Gastroesophageal sphincter (tissue), 4 donors: ENCODE data around the gene GINS2. TPM values are rescaled to one million over a fixed set of nuclear protein-coding genes. Genes with fewer than 3 reads are reported as not detected.

Source experiments
- ATAC-seq: fragments of 150-250 bp; one replicate; pipeline ENCODE4 v1.9.1; 2016; ENCODE audit warnings: mild to moderate bottlenecking, moderate library complexity
- H3K27ac ChIP-seq, 4 donors: fragments of 200-600 bp; sonication (generic) in 3 of 4; 1 replicate in 3 of 4; 2 replicates in 1 of 4; pipeline ENCODE4 v1.5.1; 2016 to 2019
- H3K27me3 ChIP-seq: fragments of 200-600 bp; sonication (generic); one replicate; pipeline ENCODE4 v1.5.1; 2019
- H3K36me3 ChIP-seq, 2 donors: fragments of 200-600 bp; sonication (generic); one replicate each; pipeline ENCODE4 v1.5.1; 2019; ENCODE audit warnings: control low read depth in 1 of 2
- H3K4me1 ChIP-seq, 3 donors: fragments of 200-600 bp; sonication (generic); 1 replicate in 2 of 3; 2 replicates in 1 of 3; pipeline ENCODE4 v1.5.1; 2016 to 2019; ENCODE audit warnings: control low read depth in 2 of 3
- H3K4me3 ChIP-seq, 2 donors: fragments of 200-600 bp; sonication (generic); one replicate each; pipeline ENCODE4 v1.5.1; 2019; ENCODE audit warnings: mild to moderate bottlenecking in 1 of 2, moderate library complexity in 1 of 2
- H3K9me3 ChIP-seq, 3 donors: fragments of 200-600 bp; sonication (generic); one replicate each; pipeline ENCODE4 v1.5.1; 2017 to 2019; ENCODE audit warnings: control low read depth in 2 of 3
- CTCF ChIP-seq, 4 experiments: fragments of 200-600 bp in 2 of 4; fragments of 450-650 bp in 2 of 4; sonication (generic) in 1 of 4; IDR thresholded peaks; one replicate each; pipeline ENCODE4 v1.5.1; 2017 to 2019; ENCODE audit warnings: antibody characterized with exemption in 4 of 4, mild to moderate bottlenecking in 2 of 4, moderate library complexity in 2 of 4
- EP300 ChIP-seq: sonication (generic); formaldehyde crosslinking; IDR thresholded peaks from one replicate; pipeline ENCODE4 v1.6.1; 2017; ENCODE audit warnings: antibody characterized with exemption, mild to moderate bottlenecking
- POLR2A ChIP-seq, 2 donors: fragments of 450-650 bp; IDR thresholded peaks; one replicate each; pipeline ENCODE4 v1.6.1; 2017; ENCODE audit warnings: antibody characterized with exemption in 2 of 2, mild to moderate bottlenecking in 2 of 2, moderate library complexity in 1 of 2
- POLR2AphosphoS5 ChIP-seq: sonication (generic); formaldehyde crosslinking; IDR thresholded peaks from one replicate; pipeline ENCODE4 v1.6.1; 2017; ENCODE audit warnings: antibody characterized with exemption
- WGBS, 2 donors: methylation state at CpG; one replicate each; pipeline ENCODE4 v1.1.5; 2018; ENCODE audit warnings: low coverage in 1 of 2; 5-methylcytosine and 5-hydroxymethylcytosine counted together
- total RNA-seq, 4 donors: library from RNA; depleted of rRNA; stranded (reverse); fragments of >200 nt; gene quantifications; one replicate each; pipeline ENCODE4 v1.1.0, GENCODE V29; 2016

Gene GINS2
- total RNA-seq, 4 donors from 2014 or later: 0.15 to 1.4 (median 0.66) TPM

- Histone ChIP-seq H3K4me3 (no peak overlapping the region), H3K27ac (no peak overlapping the region), H3K27me3 (peaks cover 7% of the 10 kb centered on the region), H3K36me3 (no peaks in the 10 kb centered on the region), H3K4me1 (peaks cover 0 to 21% (median 5%) of the 10 kb centered on the region in 3 donors), H3K9me3 (no peaks in the 10 kb centered on the region)
- TF ChIP-seq EP300 (no peak), POLR2AphosphoS5 (no peak), CTCF (IDR thresholded peaks at IDR 0.05) (no peak)
- WGBS, 2 donors: 83 to 100% methylated on average over 1 to 2 of the region's 2 CpGs
- ATAC-seq: no peak
These were observed 3.5 kb downstream of the GINS2 start for GRCh38 chr16:85685251-85685650.

- TF ChIP-seq POLR2AphosphoS5 (no peak), EP300 (no peak), POLR2A (IDR thresholded peaks at IDR 0.05) (no peak), CTCF (IDR thresholded peaks at IDR 0.05) (no peak)
- Histone ChIP-seq H3K27me3 (no peaks in the 10 kb centered on the region), H3K9me3 (no peaks in the 10 kb centered on the region), H3K4me1 (peaks cover 0 to 8% (median 3%) of the 10 kb centered on the region in 3 donors), H3K27ac (no peak overlapping the region), H3K36me3 (peaks cover 0 to 10% of the 10 kb centered on the region in 2 donors), H3K4me3 (no peak overlapping the region)
- ATAC-seq: no peak
These were observed 5.4 kb downstream of the GINS2 start for GRCh38 chr16:85683363-85683762.

GRCh38 chr16:85682516-85682915 is 6.2 kb downstream of the GINS2 start:
- H3K9me3 ChIP-seq: no peaks in the 10 kb centered on the region
- no peak for ATAC-seq
- TF ChIP-seq EP300: no peak
- no peak for TF ChIP-seq POLR2A (IDR thresholded peaks at IDR 0.05)
- TF ChIP-seq POLR2AphosphoS5: no peak
- TF ChIP-seq CTCF (IDR thresholded peaks at IDR 0.05): no peak
- H3K4me1 ChIP-seq: no peaks in the 10 kb centered on the region
- no peak overlapping the region for H3K27ac ChIP-seq
- 62 to 66% methylated on average over 4 to 7 of the region's 9 CpGs for WGBS, 2 donors
- no peaks in the 10 kb centered on the region for H3K27me3 ChIP-seq
- H3K4me3 ChIP-seq: no peak overlapping the region
- peaks cover 0 to 17% of the 10 kb centered on the region in 2 donors for H3K36me3 ChIP-seq

- H3K4me1 ChIP-seq: no peaks in the 10 kb centered on the region
- no peaks in the 10 kb centered on the region for H3K9me3 ChIP-seq
- H3K27ac ChIP-seq: no peak overlapping the region
- H3K36me3 ChIP-seq: peaks cover 0 to 30% of the 10 kb centered on the region in 2 donors
- WGBS, 2 donors: 87 to 89% methylated on average over 6 to 8 of the region's 8 CpGs
- H3K27me3 ChIP-seq: no peaks in the 10 kb centered on the region
- TF ChIP-seq POLR2A (IDR thresholded peaks at IDR 0.05): no peak
- TF ChIP-seq EP300: no peak
- TF ChIP-seq CTCF (IDR thresholded peaks at IDR 0.05): no peak
- TF ChIP-seq POLR2AphosphoS5: no peak
- no peak overlapping the region for H3K4me3 ChIP-seq
- no peak for ATAC-seq
These were observed 7.5 kb downstream of the GINS2 start for GRCh38 chr16:85681255-85681654.

- Histone ChIP-seq H3K4me1 (no peaks in the 10 kb centered on the region), H3K4me3 (no peak overlapping the region), H3K27me3 (no peaks in the 10 kb centered on the region), H3K36me3 (peaks cover 0 to 37% of the 10 kb centered on the region in 2 donors), H3K9me3 (no peaks in the 10 kb centered on the region), H3K27ac (no peak overlapping the region)
- ATAC-seq: no peak
- no peak for TF ChIP-seq POLR2AphosphoS5
- TF ChIP-seq EP300: no peak
- no peak for TF ChIP-seq CTCF (IDR thresholded peaks at IDR 0.05)
- no peak for TF ChIP-seq POLR2A (IDR thresholded peaks at IDR 0.05)
- 80 to 95% methylated on average over 4 to 6 of the region's 6 CpGs for WGBS, 2 donors
These were observed 8.3 kb downstream of the GINS2 start for GRCh38 chr16:85680352-85680944.
